Kidney tubule cell (primary cell): ENCODE data around the gene APC.

ENCODE experiments used
- DNase-seq: peaks from one replicate; pipeline ENCODE4 v3.0.0-alpha.2; 2018; ENCODE audit warnings: low spot score

APC gene

DNA sequence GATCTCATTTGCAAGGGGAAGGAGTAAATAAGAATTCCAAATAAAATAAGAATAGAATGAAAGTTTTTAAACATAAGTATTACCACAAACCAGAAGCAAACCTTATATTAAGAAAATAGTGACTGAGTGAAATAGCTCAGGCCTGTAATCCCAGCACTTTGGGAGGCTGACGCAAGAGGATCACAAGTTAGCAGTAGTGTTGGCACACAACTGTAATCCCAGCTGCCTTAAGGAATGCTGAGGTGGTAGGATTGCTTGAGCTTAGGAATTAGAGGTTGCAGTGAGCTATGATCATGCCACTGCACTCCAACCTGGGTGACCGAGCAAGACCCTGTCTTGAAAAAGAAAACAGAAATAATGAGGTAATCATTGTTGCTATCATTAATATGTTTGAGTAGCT, 47.0 kb downstream of the APC start:
- DNase-seq: peak; percentile 6

DNA sequence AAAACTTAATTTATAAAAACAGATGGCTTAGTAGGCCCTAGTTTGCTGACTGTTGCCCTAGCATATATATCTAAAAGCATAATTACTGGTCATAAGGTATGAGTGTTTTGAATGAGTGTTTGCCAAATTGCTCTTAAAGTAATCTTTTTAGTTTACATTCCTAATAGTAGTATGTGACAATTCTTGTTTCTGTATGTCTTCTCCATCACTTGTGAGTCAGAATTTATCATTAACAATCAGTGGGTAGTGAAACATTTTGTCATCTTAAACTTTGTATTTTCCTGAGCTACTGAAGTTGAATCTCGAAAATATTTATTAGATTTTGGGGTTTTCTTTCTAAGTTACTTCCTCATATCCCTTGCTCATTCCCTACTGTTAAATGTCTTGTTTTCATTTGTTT, 49.6 kb downstream of the APC start:
- DNase-seq: no peak

DNA sequence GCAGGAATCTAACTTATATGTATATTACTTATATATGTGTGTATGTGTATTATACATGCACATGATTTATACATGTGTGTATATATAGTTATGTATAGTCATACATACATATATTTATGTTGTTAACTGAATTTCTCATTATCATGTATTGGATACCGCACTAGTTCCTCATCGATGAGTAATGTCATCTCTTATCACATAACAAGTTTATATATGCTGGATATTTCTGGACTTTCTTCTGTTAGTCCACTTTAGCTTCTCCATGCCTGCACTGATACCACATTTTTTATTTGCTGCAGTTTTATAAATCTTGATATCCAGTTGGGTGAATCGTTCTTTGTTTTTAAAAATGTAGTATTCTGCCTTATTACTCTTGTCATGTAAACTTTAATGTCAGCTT, 50.2 kb downstream of the APC start:
- DNase-seq: no peak

DNA sequence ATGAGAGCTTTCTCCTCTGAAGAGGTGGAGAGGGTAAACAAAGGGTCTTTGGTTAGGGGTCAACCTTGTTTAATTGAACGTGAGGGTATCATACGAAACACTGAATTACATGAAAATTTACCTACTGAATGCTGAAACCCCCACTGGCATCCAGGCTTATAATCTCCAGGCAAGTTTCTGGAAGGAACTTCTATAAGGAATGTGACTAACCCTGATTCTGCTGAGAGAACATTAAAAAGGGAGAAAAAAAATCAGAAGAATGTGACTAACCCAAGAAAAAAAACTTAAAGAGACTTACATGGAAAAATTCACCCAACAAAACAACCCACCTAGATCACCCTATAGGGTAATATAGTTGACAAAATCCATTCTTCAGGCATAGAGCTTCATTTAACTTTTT, 55.5 kb downstream of the APC start:
- DNase-seq: no peak

DNA sequence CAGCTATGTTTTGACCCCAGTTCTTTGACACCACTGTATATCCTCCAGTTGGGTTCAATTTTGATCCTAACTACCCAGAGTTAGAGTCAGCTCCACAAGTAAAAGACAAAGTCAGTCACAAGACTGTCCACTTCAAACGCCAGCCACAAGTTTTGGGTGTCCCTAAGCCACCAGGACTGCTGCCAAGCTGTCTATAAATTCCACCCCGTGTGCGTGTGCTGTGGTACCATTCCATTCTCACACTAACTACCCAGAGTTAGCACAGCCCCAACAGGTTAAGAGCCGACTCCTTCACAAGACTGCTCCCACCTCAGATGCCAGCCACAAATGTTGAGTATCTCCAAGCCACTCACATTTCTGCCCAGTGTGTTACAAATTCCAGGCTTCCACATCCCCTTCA, 56.7 kb downstream of the APC start:
- DNase-seq: no peak

DNA sequence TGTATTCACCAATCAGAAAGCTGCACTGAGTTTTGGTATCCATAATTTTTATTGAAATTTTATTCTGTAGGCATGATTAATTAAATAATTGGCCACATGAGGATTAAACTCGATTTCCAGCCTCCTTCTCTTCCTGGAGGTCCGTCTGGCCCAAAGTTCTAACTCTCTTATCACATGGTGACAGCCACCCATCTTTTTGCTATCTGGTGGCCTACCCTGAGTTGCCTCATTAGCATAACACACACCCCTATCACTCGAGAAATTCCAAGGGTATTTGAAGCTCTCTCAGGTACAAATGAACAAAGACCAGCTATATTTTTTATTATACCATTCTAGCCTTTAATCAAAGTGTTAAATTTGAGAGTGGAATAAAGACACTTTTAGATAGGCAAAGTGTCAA, 57.7 kb downstream of the APC start:
- no peak for DNase-seq

DNA sequence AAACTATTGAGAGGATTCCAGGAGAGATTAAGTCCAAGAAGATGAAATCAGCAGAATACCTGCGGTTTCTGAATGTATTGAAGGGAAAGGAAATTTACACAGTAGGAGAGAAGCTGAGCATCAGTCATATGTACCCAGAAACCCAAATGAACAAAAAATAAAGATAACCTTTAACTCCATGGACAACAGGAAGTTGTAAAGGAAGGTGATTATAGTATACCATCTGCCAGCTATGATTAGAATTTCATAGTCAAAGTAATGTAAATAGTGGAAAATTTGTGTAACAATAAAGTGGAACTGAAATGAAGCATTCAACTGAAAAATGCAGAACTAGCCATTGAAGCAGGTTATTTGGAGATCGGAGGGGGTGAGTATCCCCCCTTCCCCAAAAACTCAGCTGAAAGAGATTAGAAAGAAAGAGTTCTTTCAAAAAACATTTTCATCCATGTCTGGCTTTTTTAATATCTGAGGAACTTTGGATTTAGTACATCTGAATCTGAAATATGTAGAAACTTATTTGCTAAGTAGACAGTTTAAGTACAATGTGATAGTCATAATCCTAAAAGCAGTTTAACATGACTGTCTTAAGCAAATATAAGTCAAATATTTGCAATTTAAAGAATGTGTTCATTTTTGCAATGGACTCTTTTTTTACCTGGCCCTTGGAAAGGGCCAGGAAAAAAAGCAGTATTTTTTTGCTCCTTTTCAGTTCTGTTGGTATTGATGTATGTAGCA, 58.4 kb downstream of the APC start:
- no peak for DNase-seq

DNA sequence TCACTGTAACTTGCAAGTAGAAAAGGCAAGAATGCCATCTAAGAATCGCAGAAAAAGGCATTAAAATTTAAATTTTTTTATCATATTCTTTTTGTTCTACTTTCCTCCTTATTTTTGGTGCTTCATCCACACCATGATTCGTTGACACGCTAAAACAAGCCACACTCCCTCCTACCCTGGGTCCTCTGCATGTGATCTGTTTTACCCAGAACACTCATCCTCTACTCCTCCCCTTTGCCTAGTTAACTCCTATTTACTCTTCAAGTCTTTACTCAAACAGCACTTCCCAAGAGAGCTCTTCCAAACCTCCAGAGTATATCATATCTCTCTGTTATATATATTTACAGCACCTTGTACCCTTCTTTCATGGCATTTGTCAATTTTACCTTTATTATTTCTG, 62.0 kb downstream of the APC start:
- no peak for DNase-seq

DNA sequence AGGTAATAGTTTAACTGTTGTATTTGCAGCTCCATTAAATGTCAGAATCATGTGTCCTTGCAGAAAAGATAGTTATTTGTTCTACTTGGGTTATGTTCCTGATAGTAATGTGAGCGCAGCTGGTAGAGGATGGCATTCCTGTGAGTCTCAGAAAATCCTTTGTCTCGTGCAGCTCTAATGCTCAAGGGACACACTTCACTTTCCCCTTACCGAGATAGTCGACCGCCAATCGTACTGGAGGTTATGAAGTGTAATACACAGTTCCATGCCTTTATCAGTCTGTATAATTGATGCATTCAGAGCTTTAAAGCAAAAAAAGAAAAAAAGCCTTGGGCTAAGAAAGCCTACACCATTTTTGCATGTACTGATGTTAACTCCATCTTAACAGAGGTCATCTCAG, 63.2 kb downstream of the APC start:
- no peak for DNase-seq

DNA sequence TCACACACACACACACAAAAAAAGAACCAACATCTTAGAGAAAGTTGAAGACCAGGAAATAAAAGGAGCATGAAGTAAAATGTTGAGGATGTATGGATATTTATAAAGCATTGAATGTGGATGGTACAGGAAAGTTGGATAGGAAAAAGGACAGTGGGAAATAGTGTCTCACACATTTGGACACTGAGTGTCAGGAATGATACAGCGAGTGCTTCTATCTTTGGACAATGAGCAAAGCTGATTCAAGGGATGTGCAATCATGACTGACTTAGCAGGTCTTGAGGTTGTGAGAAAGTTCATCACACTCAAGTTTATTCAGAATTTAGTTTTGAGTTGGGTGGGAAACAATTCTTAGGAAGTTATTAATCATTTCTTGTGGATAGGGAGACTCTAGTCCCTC, 73.3 kb downstream of the APC start:
- DNase-seq: no peak

DNA sequence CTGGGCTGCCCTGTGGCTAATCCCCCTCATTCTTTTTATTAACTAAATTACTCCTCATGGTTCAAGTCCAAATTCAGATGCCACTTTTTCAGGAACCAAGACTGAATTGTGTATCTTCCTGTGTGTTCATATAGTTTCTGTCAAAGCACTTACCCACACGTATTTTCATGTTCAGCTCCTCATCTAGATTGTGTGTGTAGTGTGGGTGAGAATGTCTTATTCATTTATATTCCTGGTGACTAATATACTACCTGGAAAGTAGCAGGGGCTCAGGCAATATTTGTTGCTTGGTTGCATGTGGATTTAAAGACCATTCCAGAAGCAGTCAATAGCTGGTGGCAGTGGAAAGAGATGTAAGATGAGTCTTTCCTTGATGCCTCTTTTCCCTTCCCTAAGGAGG, 74.9 kb downstream of the APC start:
- no peak for DNase-seq

DNA sequence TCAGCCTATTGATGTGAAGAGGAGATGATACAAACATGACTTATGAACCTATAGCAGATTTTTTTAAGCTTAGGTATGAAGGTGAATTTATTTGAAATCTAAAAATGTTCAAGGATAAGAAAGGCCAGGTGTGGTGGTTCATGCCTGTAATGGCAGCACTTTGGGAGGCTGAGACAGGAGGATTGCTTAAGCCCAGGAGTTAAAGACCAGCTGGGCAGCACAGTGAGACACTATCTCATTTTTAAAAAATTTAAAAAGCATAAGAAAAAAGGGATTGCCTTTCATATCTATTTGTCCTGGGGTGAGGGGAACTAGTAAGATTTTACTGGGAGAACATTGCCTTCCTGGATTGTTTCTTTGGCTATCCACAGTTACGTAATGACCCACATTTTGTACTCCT, 82.6 kb downstream of the APC start:
- DNase-seq: no peak

DNA sequence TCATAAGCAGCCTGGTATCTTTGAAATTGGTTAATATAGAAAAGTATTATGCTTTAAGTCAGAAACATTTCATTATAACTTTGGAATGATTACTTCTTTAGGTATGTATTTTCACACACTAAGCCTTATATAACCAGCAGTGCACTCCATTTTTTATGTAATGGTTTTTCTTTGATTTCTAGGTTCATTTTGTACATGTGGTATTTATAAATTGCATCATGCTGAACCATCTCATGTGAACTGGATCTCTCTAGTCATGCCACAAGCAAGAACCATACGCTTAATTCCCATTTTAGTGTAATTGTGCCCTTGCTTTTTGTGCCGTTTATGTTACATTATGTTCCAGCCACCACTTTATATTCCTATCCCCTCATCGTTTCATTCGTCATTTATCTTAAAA, 84.8 kb downstream of the APC start:
- DNase-seq: no peak

DNA sequence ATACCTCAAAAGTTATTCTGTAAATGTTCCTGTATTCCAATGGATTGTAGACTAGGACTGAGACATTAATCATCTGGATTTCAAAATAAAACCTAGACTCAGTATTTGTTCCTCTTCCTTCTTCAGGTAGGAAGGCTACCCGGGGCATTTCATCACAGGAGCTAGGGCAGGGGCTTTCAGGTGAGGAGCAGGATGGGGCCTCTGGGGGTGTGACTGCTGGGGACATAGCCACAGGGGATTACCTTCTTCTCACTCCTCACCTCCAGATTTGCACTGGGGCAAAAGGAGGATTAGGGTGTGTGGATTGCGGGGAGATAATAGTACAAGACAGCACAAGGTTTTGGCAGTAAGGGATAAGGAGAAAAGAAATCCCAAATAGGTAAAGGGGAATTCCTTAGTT, 85.5 kb downstream of the APC start:
- DNase-seq: no peak

DNA sequence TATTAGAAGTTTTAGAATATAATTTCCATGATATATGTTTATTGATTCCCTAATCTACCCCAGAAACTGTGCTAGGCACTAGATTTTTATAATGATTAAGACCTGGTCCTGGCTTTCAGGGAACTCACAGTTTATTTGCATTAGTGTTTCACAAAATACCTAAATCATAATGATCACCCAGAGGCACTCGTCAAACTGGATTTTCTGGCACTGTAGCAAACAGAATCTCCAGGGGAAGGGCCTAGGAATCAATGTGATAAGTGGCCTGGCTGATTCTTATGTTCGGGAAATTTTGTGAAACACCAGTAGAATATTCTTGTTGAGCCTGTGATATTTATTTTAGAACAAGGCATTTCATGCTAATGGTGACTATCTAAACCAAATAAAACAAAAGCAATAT, 86.0 kb downstream of the APC start:
- no peak for DNase-seq

DNA sequence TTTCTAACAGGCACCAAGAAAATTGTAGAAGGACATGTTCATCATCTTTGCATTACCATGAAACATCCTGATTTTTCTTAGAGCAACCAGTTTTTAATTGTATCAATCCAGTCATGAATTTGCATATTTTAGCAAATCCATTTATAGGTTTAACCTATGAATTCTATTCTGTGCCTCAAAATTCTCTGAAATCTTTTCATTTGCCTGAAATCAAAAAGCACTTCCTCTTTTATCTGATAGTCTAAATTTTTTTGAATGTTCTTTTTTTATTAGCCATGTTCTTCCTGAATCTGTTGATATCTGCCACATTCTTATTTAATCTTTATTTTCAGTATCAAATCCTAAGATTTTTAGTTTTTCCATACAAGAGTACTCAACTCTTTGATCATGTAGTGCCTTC, 86.5 kb downstream of the APC start:
- no peak for DNase-seq

DNA sequence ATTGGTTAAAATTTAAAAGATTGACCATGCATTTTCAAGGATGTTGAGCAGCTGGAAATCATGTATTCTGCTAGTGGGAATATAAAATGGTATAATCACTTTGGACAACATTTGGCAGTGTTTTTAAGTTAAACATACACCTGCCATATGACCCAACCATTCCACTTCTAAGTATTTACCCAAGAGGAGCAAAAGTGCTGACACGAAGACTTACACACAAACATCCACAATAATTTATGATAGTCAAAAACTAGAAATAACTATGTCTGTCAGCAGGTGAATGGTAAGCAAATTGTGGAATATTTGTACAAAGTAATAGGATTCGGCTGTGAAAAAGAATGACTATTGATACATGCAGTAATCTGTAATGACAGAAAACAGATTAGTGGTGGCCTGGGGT, 92.7 kb downstream of the APC start:
- no peak for DNase-seq

DNA sequence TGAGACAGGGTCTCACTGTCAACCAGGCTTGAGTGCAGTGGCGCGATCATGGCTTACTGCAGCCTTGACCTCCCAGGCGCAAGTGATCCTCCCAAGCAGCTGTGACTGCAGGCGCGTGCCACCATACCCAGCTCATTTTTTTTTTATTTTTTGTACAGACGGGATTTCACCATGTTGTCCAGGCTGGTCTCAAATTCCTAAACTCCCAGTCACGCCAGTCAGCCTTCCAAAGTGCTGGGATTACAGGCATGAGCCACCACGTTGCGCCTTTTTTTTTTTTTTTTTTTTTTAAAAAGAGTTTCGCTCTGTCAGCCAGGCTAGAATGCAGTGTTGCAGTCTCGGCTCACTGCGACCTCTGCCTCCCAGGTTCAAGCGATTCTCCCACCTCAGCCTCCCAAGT, 96.3 kb downstream of the APC start:
- DNase-seq: no peak

DNA sequence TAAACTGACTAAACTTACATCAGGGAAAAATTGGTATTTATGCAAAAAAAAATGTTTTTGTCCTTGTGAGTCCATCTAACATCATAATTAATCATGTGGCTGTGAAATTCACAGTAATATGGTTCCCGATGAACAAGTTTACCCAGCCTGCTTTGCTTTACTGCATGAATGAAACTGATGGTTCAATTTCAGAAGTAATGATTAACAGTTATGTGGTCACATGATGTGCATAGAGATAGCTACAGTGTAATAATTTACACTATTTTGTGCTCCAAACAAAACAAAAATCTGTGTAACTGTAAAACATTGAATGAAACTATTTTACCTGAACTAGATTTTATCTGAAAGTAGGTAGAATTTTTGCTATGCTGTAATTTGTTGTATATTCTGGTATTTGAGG, 106.8 kb downstream of the APC start:
- DNase-seq: peak; percentile 19

DNA sequence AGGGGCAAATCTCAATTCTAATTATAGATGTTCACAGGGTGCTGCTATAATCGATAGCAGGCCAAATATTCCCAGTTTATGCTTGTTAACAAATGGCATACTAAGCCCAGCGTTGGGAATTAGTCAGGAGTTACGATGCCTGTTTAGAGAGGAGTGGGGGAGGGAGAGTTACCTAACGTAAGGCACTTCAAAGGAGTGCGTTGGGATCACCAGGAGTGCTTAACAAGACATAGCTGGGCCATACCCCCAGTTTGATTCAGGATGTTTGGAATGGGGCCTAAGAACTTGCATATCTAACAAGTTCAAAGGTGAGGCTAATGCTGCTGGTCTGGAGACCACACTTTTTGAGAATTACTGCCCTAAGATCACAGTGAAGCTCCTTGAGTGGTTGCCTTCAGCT, 108.9 kb downstream of the APC start:
- DNase-seq: no peak

DNA sequence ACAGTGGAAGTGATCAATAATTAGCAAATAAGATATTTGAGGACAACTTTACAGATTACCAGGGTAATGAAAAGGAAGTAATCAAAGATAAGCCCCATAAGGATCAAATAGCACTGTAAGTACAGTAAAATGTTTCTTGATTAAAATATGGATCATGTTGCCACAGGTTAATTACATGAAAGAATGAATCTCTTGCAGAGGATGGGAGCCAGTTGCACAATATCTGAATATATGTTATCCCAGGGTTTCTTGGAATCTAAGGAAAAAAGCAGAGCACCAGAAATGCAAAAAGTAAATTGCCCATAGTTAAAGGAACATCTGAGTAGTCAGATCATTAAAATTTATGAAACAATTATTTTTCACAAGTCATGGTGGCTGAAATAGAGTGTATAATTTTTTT, 109.6 kb downstream of the APC start:
- DNase-seq: no peak

DNA sequence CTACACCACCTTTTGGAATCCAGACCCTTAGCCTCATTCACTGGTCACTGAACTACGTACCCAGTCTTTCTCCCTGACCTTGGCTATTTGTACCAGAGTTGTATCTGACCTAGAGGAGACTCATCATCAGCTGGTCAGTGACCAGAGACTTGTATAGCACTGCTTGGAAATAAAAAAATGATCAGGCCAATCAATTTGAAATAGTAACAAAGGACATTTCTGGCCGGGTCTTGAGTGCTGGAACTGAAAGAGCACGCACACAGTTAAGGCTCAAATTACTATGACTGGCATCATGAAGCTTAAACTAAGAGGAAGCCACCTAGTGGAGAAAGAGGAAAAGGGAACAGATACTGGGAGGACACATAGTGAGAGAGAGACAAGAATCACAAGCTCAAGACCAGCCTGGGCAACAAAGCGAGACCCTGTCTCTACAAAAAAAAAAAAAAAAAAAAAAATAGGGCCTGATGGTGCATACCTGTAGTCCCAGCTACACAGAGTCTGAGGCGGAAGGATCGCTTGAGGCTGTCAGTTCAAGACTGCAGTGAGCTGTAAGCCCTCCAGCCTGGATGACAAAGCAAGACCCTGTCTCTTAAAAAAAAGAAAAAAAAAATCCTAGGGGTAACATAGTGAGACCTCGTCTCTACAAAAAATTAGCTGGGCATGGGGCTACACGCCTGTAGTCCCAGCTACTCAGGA, 110.6 kb downstream of the APC start:
- DNase-seq: peak; percentile 70

DNA sequence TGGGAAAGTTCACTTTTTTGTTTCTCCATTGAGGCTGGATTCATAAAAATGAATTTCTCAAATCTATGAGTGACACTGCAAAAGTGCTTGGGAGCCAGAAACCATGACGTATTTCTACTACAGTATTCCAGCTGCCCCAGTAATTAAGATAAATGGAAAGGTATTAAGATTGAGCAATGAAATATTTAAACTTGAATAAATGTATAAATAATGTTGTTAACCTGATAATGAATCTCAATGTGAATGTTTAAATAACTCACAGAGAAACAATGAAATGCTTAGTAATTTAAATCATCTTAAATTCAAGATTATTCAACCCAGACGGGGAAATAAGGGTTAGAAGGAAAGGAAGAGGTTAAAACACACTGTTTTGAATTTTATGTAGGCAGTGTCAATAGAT, 112.2 kb downstream of the APC start:
- DNase-seq: no peak

DNA sequence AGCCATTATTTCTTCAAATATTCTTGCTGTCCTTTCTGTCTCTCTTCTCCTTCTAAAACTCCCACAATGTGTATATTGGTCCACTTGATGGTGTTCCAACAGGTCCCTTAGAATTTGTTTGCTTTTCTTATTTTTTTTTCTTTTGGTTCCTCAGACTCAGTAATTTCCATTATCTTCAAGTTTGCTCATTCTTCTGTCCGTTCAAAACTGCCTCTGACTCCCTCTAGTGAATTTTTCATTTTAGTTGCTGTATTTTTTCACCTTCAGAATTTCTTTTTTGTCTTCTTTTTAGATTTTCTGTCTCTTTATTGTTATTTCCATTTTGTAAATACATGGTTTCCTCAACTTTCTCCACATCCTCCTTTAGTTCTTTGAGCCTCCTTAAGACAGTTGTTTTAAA, 117.0 kb downstream of the APC start:
- no peak for DNase-seq
